GM13976 (cell line): ENCODE results near the gene MCEMP1.

ENCODE experiments used
- DNase-seq: peaks from one replicate; pipeline ENCODE4 v3.0.0; 2012; ENCODE audit warnings: low spot score
- in situ Hi-C: fragments of 300-500 bp; cut with MboI; formaldehyde crosslinking; loops from one replicate; pipeline ENCODE4 v1.12.0; 2022; ENCODE audit warnings: low sequenced_read_pairs, mixed read lengths, inconsistent platforms; ENCODE audit not compliant: unreplicated experiment
- TF ChIP-seq, protein P1 (sequence below): IDR thresholded peaks from 2 replicates; pipeline ENCODE4 v1.5.1; 2012; ENCODE audit warnings: borderline replicate concordance, mild to moderate bottlenecking; ENCODE audit not compliant: insufficient read depth; ENCODE audit errors: extremely low read depth, missing control alignments, control extremely low read depth

MCEMP1 gene

DNA sequence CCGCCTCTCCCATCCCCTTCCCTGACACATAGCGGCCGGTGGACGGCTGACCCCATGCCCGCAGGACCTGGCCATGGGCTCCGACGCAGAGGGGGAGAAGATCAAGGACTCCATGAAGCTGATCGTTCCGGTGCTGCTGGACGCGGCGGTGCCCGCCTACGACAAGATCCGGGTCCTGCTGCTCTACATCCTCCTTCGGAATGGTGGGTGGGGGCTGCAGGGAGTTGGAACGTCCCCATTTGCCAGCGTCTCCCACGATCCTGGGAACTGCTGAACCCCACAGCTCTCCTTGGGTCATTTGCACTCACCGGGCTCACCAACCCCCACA is 32.4 kb upstream of the MCEMP1 start:
- no peak for DNase-seq
- in situ Hi-C loops: no loop called here
- TF ChIP-seq, protein P1, sequence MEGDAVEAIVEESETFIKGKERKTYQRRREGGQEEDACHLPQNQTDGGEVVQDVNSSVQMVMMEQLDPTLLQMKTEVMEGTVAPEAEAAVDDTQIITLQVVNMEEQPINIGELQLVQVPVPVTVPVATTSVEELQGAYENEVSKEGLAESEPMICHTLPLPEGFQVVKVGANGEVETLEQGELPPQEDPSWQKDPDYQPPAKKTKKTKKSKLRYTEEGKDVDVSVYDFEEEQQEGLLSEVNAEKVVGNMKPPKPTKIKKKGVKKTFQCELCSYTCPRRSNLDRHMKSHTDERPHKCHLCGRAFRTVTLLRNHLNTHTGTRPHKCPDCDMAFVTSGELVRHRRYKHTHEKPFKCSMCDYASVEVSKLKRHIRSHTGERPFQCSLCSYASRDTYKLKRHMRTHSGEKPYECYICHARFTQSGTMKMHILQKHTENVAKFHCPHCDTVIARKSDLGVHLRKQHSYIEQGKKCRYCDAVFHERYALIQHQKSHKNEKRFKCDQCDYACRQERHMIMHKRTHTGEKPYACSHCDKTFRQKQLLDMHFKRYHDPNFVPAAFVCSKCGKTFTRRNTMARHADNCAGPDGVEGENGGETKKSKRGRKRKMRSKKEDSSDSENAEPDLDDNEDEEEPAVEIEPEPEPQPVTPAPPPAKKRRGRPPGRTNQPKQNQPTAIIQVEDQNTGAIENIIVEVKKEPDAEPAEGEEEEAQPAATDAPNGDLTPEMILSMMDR: no peak

GRCh38 chr19:7645163-7645562 is 31.7 kb upstream of the MCEMP1 start:
- no peak for DNase-seq
- in situ Hi-C loops: no loop called here
- TF ChIP-seq, protein P1: no peak

GRCh38 chr19:7645656-7646425 is 31.0 kb upstream of the MCEMP1 start:
- in situ Hi-C loops: no loop called here
- DNase-seq: no peak
- TF ChIP-seq, protein P1: no peak

DNA sequence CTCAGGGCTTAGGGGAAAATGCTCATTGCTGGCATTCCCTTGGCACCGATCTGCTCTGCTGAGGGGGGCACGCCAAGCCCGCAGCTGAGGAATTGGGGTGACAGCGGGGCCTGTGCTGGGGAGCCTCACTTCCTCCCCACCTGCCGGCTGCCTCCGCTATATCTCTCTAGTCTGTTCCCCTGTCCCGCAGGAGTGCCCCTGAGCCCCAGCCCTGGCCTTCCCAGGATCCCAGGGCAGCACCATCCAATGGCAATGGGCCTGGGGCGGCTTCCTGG is 30.5 kb upstream of the MCEMP1 start:
- in situ Hi-C loops: no loop called here
- TF ChIP-seq, protein P1: no peak
- no peak for DNase-seq

- no peak for DNase-seq
- in situ Hi-C loops: no loop called here
- TF ChIP-seq, protein P1: no peak
Observed at GRCh38 chr19:7647156-7647555, 29.7 kb upstream of the MCEMP1 start.

GRCh38 chr19:7648265-7649014 is 28.4 kb upstream of the MCEMP1 start:
- TF ChIP-seq, protein P1: no peak
- in situ Hi-C loops: no loop called here
- DNase-seq: no peak
